ENCODE results near the gene RASA3.
A peak's percentile ranks its signal among the peaks of the same experiment; 100 is the strongest.

Gene RASA3

GRCh38 chr13:114148521-114148855, 16.1 kb upstream of the RASA3 start:
- no peak overlapping the region for H3K27ac ChIP-seq (ENCODE audit: low read length)
- H3K36me3 ChIP-seq (replicated peaks; ENCODE audit: low read depth, low read length) = no peaks in the 10 kb centered on the region
- no peak overlapping the region for H2AFZ ChIP-seq (ENCODE audit: low read depth, low read length)
- no peaks in the 10 kb centered on the region for H3K9me3 ChIP-seq (ENCODE audit: insufficient read depth, low read length)
- no peak overlapping the region for H3K9ac ChIP-seq (ENCODE audit: low read length)
- no peak overlapping the region for H3K4me2 ChIP-seq (ENCODE audit: low read length)
- H4K20me1 ChIP-seq (ENCODE audit: insufficient read depth, low read length) = peaks cover 6% of the 10 kb centered on the region; the same call in 1 of the 2 replicates
- H3K79me2 ChIP-seq (ENCODE audit: low read length) = no peaks in the 10 kb centered on the region
- no peak overlapping the region for H3K4me3 ChIP-seq (ENCODE audit: low read length)
- TF ChIP-seq EZH2phosphoT487 (IDR thresholded peaks at IDR 0.05; ENCODE audit: low read depth) (no peak), CTCF (IDR thresholded peaks at IDR 0.05; ENCODE audit: low read depth, low read length) (no peak)
- peaks cover 49% of the 10 kb centered on the region for H3K27me3 ChIP-seq (ENCODE audit: low read depth, low read length)
- H3K4me1 ChIP-seq (ENCODE audit: low read length) = peaks cover 10% of the 10 kb centered on the region

GRCh38 chr13:114147803-114148520, 15.5 kb upstream of the RASA3 start:
- Histone ChIP-seq H3K4me1 (ENCODE audit: low read length) (peaks cover 10% of the 10 kb centered on the region), H3K27me3 (ENCODE audit: low read depth, low read length) (peaks cover 49% of the 10 kb centered on the region)

GRCh38 chr13:114146629-114147028, 14.2 kb upstream of the RASA3 start:
- peaks cover 6% of the 10 kb centered on the region; the same call in 1 of the 2 replicates for H4K20me1 ChIP-seq (ENCODE audit: insufficient read depth, low read length)
- no peak overlapping the region for H3K4me3 ChIP-seq (ENCODE audit: low read length)
- no peaks in the 10 kb centered on the region for H3K79me2 ChIP-seq (ENCODE audit: low read length)
- H3K27ac ChIP-seq (ENCODE audit: low read length) = no peak overlapping the region
- no peak overlapping the region for H2AFZ ChIP-seq (ENCODE audit: low read depth, low read length)
- peak overlapping the region; percentile 46 for H3K4me2 ChIP-seq (ENCODE audit: low read length)
- TF ChIP-seq EZH2phosphoT487 (IDR thresholded peaks at IDR 0.05; ENCODE audit: low read depth) = no peak
- TF ChIP-seq CTCF (IDR thresholded peaks at IDR 0.05; ENCODE audit: low read depth, low read length) = no peak
- H3K9me3 ChIP-seq (ENCODE audit: insufficient read depth, low read length) = no peaks in the 10 kb centered on the region
- H3K9ac ChIP-seq (ENCODE audit: low read length) = no peak overlapping the region
- peaks cover 49% of the 10 kb centered on the region for H3K27me3 ChIP-seq (ENCODE audit: low read depth, low read length)
- H3K36me3 ChIP-seq (replicated peaks; ENCODE audit: low read depth, low read length) = no peaks in the 10 kb centered on the region
- peaks cover 10% of the 10 kb centered on the region for H3K4me1 ChIP-seq (ENCODE audit: low read length)

More at GRCh38 chr13:114147803-114148520, 15.5 kb upstream of the RASA3 start:
- no peak overlapping the region for H3K27ac ChIP-seq (ENCODE audit: low read length)
- no peak overlapping the region for H3K9ac ChIP-seq (ENCODE audit: low read length)
- no peak overlapping the region for H2AFZ ChIP-seq (ENCODE audit: low read depth, low read length)
- no peak overlapping the region for H3K4me2 ChIP-seq (ENCODE audit: low read length)
- TF ChIP-seq EZH2phosphoT487 (IDR thresholded peaks at IDR 0.05; ENCODE audit: low read depth) = no peak
- TF ChIP-seq CTCF (IDR thresholded peaks at IDR 0.05; ENCODE audit: low read depth, low read length) = no peak
- no peak overlapping the region for H3K4me3 ChIP-seq (ENCODE audit: low read length)
- no peaks in the 10 kb centered on the region for H3K9me3 ChIP-seq (ENCODE audit: insufficient read depth, low read length)
- H3K36me3 ChIP-seq (replicated peaks; ENCODE audit: low read depth, low read length) = no peaks in the 10 kb centered on the region
- H3K79me2 ChIP-seq (ENCODE audit: low read length) = no peaks in the 10 kb centered on the region
- H4K20me1 ChIP-seq (ENCODE audit: insufficient read depth, low read length) = peaks cover 6% of the 10 kb centered on the region; the same call in 1 of the 2 replicates

- H3K27me3 ChIP-seq (ENCODE audit: low read depth, low read length) = peaks cover 49% of the 10 kb centered on the region
- H2AFZ ChIP-seq (ENCODE audit: low read depth, low read length) = no peak overlapping the region
- H3K79me2 ChIP-seq (ENCODE audit: low read length) = no peaks in the 10 kb centered on the region
- no peak for TF ChIP-seq CTCF (IDR thresholded peaks at IDR 0.05; ENCODE audit: low read depth, low read length)
- TF ChIP-seq EZH2phosphoT487 (IDR thresholded peaks at IDR 0.05; ENCODE audit: low read depth) = no peak
- peak overlapping the region; percentile 46; the same call in 1 of the 2 replicates for H3K4me2 ChIP-seq (ENCODE audit: low read length)
- peaks cover 10% of the 10 kb centered on the region for H3K4me1 ChIP-seq (ENCODE audit: low read length)
- peaks cover 6% of the 10 kb centered on the region; the same call in 1 of the 2 replicates for H4K20me1 ChIP-seq (ENCODE audit: insufficient read depth, low read length)
- no peak overlapping the region for H3K27ac ChIP-seq (ENCODE audit: low read length)
- no peaks in the 10 kb centered on the region for H3K36me3 ChIP-seq (replicated peaks; ENCODE audit: low read depth, low read length)
- no peak overlapping the region for H3K4me3 ChIP-seq (ENCODE audit: low read length)
- H3K9ac ChIP-seq (ENCODE audit: low read length) = no peak overlapping the region
- no peaks in the 10 kb centered on the region for H3K9me3 ChIP-seq (ENCODE audit: insufficient read depth, low read length)
Observed at GRCh38 chr13:114146173-114146572, 13.8 kb upstream of the RASA3 start.

Measured in OCI-LY3 (cell line).